GM18520 (cell line): ENCODE measurements around the gene MEI1.
"Not testable (repeated sequence)": the region's sequence is repeated elsewhere in the genome, so short reads cannot be mapped to it uniquely, and the experiment has no call there.

ENCODE experiments used
- ATAC-seq: cut with Tn5 transposase; IDR thresholded peaks from one replicate; pipeline ENCODE4 v1.9.1; 2021; ENCODE audit not compliant: unreplicated experiment

The MEI1 gene

DNA sequence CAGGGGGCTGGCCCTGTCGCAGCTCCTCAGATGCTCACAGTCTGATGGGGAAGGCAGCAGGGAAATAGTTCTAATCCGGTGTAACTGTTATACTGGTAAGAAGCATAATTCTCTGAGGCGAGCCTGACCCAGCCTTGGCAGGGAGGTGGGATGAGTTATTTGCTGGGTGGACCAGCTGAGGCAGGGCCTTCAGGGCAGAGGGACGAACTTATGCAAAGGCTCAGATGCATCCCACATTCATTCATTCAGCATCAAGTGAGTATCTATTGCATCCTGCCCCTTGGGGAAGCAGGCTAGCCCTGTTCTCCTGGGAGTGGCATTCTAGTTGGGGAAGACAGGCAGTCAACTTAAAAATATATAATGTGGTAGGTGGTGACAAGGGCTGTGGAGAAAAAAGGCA lies 120.0 kb downstream of the MEI1 start:
- no peak for ATAC-seq

DNA sequence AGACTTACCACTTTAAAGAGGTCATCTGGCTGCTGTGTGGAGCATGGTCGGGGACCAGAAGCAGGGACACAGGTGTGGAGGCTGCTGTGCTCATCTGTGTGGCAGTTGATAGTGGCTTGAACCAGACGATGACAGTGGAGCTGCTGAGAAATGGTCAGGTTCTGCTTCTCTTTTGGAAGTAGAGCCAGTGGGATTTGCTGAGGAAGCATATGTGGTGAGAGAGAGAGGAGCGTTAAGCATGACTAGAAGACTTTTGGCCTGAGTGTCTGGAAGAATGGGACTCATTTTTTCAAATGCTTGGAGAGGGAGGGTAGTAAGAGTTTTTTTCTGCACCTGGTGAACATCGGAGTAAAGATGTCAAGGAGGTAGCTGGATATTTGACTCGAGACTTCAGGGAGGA lies 121.1 kb downstream of the MEI1 start:
- no peak for ATAC-seq

- no peak for ATAC-seq
Observed at GRCh38 chr22:41821471-41822316, 122.4 kb downstream of the MEI1 start.

GRCh38 chr22:41822317-41823057 lies 123.2 kb downstream of the MEI1 start:
- ATAC-seq, result no peak

DNA sequence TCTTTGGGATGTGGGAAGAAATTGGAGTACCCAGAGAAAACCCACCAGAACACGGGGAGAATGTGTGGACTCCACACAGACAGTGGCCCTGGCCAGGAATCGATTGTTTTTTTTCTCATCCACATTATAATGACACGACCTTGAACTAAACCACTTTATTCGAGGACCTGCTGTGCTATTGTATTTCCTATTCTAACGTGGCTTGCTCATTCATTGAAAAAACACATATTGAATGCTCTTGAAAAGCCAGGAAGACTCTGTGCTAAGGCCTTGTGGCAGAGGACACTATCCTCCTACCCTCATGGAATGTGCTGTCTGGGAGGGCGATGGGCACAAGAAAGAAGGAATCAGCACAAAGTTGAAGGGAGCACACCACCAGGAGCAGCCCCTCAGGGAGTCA lies 124.5 kb downstream of the MEI1 start:
- ATAC-seq, result no peak

DNA sequence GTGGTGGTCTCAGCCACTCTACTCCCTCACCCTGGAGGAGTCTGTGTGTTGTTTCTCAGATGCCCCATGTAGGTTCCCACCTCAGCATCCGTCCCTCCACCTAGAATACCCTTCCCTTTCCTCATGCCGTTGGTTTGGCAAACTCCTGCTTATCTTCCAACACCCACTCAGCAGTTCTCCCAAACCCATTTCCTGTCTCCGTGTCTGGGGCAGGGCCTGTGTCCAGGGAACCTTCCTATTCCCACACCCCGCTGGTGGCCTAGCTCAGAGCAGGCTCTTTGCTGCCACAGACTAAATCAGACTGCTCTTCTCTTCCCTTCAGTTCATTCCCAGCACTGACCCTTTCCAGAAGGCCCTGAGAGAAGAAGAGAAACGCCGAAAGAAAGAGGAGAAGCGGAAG lies 126.1 kb downstream of the MEI1 start:
- ATAC-seq, result no peak

- ATAC-seq, result no peak
Observed at GRCh38 chr22:41826021-41826420, 126.7 kb downstream of the MEI1 start.

- ATAC-seq, result no peak
Observed at GRCh38 chr22:41826430-41827383, 127.4 kb downstream of the MEI1 start.

- no peak for ATAC-seq
Observed at GRCh38 chr22:41827671-41828070, 128.4 kb downstream of the MEI1 start.

- ATAC-seq, result no peak
Observed at GRCh38 chr22:41828516-41828915, 129.2 kb downstream of the MEI1 start.

DNA sequence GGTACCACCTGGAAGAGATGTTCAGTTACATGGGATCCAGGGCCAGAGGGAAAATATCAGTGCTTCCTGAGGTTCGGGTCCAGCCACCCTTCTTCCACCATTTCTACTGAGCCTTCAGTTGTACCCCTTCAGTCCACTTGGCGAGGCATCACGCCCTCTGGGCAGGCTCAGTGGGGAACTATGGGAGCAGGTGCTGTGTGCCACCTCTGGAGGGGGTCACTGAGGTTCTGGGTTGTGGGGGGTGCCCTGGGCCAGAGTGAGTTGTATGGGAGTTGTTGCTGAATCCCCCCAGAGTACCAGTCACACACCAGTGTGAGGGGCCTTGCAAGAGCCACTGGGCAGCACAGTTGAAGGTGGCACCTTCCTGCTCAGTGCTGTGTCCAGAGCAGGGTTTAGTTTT lies 130.9 kb downstream of the MEI1 start:
- ATAC-seq, result no peak

DNA sequence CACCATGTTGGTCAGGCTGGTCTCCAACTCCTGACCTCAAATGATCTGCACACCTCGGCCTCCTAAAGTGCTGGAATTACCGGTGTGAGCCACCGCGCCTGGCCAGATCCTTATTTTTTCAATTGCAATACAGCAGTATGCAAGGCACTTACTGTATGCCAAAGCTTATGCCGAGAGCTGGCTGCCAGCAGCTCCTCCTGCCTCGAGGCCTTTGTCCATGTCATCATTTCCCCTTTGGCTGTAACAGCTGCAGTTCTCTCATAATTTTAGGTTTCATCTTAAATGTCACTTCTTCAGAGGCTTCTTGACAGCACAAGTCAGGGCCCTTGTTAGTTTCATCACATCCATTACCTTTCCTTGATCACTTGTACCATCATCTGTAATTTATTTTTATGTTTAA lies 132.1 kb downstream of the MEI1 start:
- ATAC-seq, result no peak

- ATAC-seq, result no peak
Observed at GRCh38 chr22:41831828-41832552, 132.7 kb downstream of the MEI1 start.

GRCh38 chr22:41832553-41833368 lies 133.5 kb downstream of the MEI1 start, which contains the start of gene SREBF2:
Gene SREBF2, plus strand, starts transcription at chr22:41833105. Its CDS starts 166 bp downstream, at chr22:41833271.
- peak; percentile 78 for ATAC-seq

DNA sequence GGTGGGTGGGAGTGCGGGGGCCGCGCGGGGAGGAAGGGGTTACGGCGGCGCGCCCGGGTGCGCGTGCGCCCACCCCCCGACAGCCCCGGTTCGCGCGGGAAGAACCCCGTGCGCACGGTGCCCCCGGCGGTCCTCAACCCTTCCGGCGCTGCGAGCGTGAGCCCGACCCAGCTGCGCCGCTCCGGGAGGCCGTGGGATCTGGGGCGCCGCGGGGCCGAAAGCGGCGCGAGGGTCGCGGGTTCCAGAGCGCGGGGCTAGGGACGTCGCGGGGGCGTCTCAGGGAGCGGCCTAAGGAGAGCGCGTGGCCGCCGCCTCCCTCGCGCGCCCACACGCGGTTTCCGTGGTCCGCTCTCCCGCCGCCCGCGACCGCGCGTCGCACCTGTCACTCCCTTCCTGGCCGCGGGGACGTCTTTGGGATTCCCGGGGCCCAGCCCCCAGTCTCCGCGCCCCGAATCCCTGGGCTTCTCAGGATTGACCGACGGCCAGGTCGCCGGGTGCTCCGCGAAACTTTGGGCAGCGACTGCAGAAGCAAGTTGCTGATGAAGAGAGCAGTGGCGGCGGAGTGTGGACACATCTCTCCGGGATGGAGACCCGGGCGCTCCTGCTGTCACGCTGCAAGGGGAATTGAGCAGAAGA lies 134.2 kb downstream of the MEI1 start:
- ATAC-seq, result no peak

DNA sequence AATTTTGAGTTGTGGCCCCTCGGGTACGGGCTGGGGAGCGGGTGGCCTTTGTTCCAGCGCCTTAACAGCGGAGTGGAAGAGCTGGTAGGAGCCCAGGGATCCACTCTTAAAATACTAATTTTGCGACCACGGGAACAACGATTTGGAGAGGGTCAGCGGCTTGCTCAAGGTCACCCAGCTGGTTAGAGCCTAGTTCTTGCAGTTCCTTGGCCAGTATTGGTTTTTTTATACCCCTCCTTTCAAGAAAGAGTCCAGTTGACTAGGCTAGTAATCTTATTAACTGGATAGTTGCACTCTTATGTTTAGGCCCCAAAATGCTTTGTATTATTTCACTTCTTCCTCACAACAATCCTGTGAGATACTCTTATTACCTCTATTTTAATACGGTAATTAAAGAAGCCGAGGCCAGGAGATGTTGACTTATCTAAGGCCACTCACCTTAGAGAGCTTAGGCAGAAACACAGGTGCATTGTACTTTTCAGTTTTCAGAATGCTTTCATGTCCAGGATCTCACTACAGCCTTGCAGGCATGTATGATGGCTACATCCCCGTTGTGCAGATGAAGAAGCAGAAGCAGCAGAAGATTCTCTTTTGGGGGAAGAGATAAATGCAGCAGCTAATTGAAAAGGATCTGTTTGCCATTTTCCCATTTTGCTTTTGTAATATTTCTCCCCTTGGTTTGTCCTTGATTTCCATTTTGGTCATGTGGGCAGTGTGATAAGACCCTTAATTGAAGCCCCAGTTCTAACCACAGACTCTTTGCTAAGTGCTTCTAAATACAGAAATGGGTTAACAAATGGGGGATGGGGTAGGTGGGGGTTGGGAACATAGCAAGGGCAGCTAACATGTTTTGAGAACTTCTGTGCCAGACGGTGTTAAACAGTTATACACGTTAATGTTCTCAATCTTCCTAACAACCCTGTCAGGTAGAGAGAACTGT lies 135.0 kb downstream of the MEI1 start:
- ATAC-seq, result no peak

DNA sequence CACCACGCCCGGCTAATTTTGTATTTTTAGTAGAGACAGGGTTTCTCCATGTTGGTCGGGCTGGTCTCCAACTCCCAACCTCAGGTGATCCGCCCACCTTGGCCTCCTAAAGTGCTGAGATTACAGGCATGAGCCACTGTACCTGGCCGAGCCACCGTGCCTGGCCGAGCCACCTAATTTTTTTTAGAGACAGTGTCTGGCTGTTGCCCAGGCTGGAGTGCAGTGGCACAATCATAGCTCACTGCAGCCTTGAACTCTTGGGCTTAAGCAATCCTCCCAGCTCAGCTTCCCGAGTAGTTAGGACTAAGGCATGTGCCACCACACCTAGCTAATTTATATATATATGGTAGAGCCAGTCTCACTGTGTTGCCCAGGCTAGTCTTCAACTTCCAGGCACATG lies 136.2 kb downstream of the MEI1 start:
- ATAC-seq, result not testable (repeated sequence)

- ATAC-seq, result no peak
Observed at GRCh38 chr22:41836551-41836950, 137.2 kb downstream of the MEI1 start.
